ENCODE results near the gene CCL26. TPM values are rescaled to one million over a fixed set of nuclear protein-coding genes. Genes with fewer than 3 reads are reported as not detected.

CCL26 gene
- total and polyA plus RNA-seq, 12 donors = 0.55 to 2.0 (median 0.98) TPM; not detected in 5

- no peak for ATAC-seq
- H3K27me3 ChIP-seq = no peaks in the 10 kb centered on the region
- no peak for TF ChIP-seq CTCF (IDR thresholded peaks at IDR 0.05)
- intact Hi-C loops (cut with DNase I) = no loop called here
- 54 to 61% methylated on average over 4 of the region's 4 CpGs for WGBS, 2 donors
- peak in 1 of 2 donors; percentile 35 for DNase-seq
- H3K27ac ChIP-seq = peak overlapping the region in 4 of 10 donors; percentile 0 to 58 (median 34)
- no peak overlapping the region for H3K4me3 ChIP-seq
- H3K36me3 ChIP-seq = no peaks in the 10 kb centered on the region
- H3K4me1 ChIP-seq = peaks cover 0 to 22% (median 10%) of the 10 kb centered on the region in 9 donors
- no peaks in the 10 kb centered on the region for H3K9me3 ChIP-seq
These were observed 28.6 kb downstream of the CCL26 start for GRCh38 chr7:75743455-75743859.

GRCh38 chr7:75740846-75741497 lies 31.0 kb downstream of the CCL26 start:
- intact Hi-C loops (cut with DNase I) = no loop called here
- Histone ChIP-seq H3K36me3 (no peaks in the 10 kb centered on the region), H3K27me3 (no peaks in the 10 kb centered on the region), H3K9me3 (no peaks in the 10 kb centered on the region), H3K4me1 (peaks cover 0 to 32% (median 19%) of the 10 kb centered on the region in 9 donors), H3K4me3 (no peak overlapping the region), H3K27ac (peak overlapping the region in 6 of 10 donors; percentile 8 to 82 (median 35))
- TF ChIP-seq CTCF (IDR thresholded peaks at IDR 0.05) = no peak
- ATAC-seq (no peak), DNase-seq (peak; percentile 34 to 71)
- WGBS, 2 donors = 40 to 44% methylated on average over 13 of the region's 13 CpGs

GRCh38 chr7:75739796-75740672 lies 32.0 kb downstream of the CCL26 start:
- H3K27me3 ChIP-seq = no peaks in the 10 kb centered on the region
- 60 to 61% methylated on average over 26 of the region's 26 CpGs for WGBS, 2 donors
- peaks cover under 1 to 32% (median 22%) of the 10 kb centered on the region in 9 donors for H3K4me1 ChIP-seq
- ATAC-seq (peak in 2 of 8 donors; percentile 1 to 31), DNase-seq (no peak)
- H3K9me3 ChIP-seq = no peaks in the 10 kb centered on the region
- intact Hi-C loops (cut with DNase I) = loop anchor here in 4 of 10 donors (5.0 to 10.0 kb wide), 3 partner anchors 73 to 125 kb away; no protein-coding TSS in a partner anchor
- no peak for TF ChIP-seq CTCF (IDR thresholded peaks at IDR 0.05)
- H3K4me3 ChIP-seq = peak overlapping the region; percentile 37 to 100 (median 95)
- peak overlapping the region; percentile 70 to 95 (median 88) for H3K27ac ChIP-seq
- H3K36me3 ChIP-seq = no peaks in the 10 kb centered on the region

All from heart right ventricle (tissue), 16 donors.